Progenitor cell of endocrine pancreas (in vitro differentiated cells): ENCODE data around the gene HEXD. TPM values are rescaled to one million over a fixed set of nuclear protein-coding genes. Genes with fewer than 3 reads are reported as not detected.

ENCODE experiments used
- DNase-seq: peaks from one replicate; pipeline ENCODE4 v3.0.0; 2021; ENCODE audit warnings: low spot score; ENCODE audit not compliant: unreplicated experiment
- H3K27ac Mint-ChIP-seq: 2 replicates; pipeline ENCODE4 v1.8.0; 2021; ENCODE audit warnings: mild to moderate bottlenecking, moderate library complexity, mixed read lengths
- H3K27me3 Mint-ChIP-seq: 2 replicates; pipeline ENCODE4 v1.8.0; 2021; ENCODE audit warnings: mixed read lengths
- H3K36me3 Mint-ChIP-seq: 2 replicates; pipeline ENCODE4 v1.8.0; 2022; ENCODE audit warnings: mixed read lengths; ENCODE audit not compliant: insufficient read depth
- H3K4me1 Mint-ChIP-seq: 2 replicates; pipeline ENCODE4 v1.8.0; 2021; ENCODE audit warnings: low read depth, mixed read lengths
- H3K4me3 Mint-ChIP-seq: 2 replicates; pipeline ENCODE4 v1.8.0; 2021; ENCODE audit warnings: low read depth, mild to moderate bottlenecking, moderate library complexity, mixed read lengths
- H3K9me3 Mint-ChIP-seq: 2 replicates; pipeline ENCODE4 v1.8.0; 2021; ENCODE audit warnings: low read depth, mixed read lengths
- total RNA-seq: library from RNA; stranded (reverse); gene quantifications from 2 replicates; pipeline ENCODE4 v1.2.1, GENCODE V29; 2021
- TF ChIP-seq, protein P1 (sequence below): fragments of 200-600 bp; sonication (generic); IDR thresholded peaks from one replicate; pipeline ENCODE4 v1.5.0; 2021; ENCODE audit warnings: antibody characterized with exemption, mild to moderate bottlenecking; ENCODE audit not compliant: unreplicated experiment

The HEXD gene
- total RNA-seq, 1 donor from 2014 or later, result 86.4 TPM

DNA sequence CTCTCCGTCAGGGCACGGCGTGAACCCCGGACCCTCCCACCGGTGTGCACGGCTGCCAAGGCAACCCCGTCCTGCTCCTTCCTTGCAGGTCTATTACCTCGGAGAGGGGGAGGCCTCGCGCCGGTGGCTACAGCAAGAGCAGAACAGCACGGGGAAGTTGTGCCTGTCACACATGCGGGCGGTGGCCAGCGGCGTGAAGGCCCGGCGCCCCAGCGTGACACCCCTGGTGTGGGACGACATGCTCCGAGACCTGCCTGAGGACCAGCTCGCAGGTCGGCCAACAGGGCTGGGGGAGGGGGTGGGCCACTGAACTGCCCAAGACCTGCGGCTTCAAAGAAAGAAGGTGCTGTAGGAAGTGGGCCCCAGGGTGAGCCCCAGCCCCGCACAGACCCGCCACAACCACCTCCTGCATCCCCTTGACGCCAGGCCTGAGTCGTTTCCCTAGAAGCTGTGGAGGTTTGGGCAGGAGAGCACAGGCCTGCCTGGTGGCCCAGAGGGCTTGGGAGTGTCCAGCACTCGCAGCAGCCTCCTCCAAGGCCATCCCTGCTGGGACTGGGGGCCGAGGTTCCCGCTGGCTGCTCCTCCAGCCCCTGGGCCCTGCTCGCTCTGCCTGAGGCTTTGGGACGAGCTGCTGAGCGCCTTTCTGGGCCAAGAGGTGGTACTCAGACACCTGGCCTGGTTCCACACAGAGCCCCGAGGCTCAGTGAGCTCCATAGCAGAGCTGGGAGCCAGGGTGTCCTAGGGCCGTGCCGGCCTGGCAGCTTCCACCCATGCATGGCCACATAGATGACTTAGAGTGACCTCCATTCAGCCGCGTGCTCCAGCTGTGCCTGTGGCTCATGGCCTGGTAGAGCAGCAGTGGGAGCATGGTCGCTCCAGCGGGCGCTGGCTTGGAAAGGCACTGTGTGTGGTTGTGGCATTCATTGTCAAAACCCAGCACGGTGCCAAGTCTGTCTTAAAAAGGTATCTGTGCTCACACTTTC is 17.7 kb downstream of the HEXD start:
- Mint-ChIP-seq H3K9me3 (no peaks in the 10 kb centered on the region), H3K27ac (no peak overlapping the region)
- TF ChIP-seq, protein P1, sequence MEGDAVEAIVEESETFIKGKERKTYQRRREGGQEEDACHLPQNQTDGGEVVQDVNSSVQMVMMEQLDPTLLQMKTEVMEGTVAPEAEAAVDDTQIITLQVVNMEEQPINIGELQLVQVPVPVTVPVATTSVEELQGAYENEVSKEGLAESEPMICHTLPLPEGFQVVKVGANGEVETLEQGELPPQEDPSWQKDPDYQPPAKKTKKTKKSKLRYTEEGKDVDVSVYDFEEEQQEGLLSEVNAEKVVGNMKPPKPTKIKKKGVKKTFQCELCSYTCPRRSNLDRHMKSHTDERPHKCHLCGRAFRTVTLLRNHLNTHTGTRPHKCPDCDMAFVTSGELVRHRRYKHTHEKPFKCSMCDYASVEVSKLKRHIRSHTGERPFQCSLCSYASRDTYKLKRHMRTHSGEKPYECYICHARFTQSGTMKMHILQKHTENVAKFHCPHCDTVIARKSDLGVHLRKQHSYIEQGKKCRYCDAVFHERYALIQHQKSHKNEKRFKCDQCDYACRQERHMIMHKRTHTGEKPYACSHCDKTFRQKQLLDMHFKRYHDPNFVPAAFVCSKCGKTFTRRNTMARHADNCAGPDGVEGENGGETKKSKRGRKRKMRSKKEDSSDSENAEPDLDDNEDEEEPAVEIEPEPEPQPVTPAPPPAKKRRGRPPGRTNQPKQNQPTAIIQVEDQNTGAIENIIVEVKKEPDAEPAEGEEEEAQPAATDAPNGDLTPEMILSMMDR, result no peak

DNA sequence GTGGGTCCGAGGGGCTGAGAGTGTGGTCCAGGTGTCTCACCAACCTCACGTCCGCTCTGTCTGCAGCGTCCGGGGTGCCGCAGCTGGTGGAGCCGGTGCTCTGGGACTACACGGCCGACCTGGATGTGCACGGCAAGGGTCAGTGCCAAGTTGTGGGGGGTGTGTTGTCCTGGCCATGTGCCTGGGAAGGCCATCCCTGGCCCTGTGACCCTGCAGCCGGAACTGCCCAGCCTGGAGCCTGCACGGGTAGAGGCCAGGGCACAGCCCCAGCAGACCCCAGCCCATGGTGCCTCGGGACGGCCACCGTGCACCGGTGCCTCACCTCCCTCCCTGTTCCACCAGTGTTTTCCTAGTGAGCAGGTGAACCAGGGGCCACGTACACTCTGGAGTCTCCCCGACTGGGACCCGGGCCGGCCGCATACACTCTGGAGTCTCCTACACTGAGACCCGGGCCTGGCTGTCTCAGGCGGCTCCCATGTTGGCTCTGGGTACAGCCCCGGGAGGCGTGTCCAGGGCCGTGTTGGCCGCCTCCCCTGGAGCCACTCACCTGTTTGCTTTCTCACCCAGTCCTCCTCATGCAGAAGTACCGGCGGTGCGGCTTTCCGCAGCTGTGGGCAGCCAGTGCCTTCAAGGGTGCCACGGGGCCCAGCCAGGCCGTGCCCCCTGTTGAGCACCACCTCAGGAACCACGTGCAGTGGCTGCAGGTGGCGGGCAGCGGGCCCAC is 18.6 kb downstream of the HEXD start:
- Mint-ChIP-seq H3K27me3 (no peaks in the 10 kb centered on the region), H3K36me3 (peaks cover 3% of the 10 kb centered on the region), H3K4me1 (no peaks in the 10 kb centered on the region), H3K27ac (no peak overlapping the region), H3K4me3 (no peak overlapping the region), H3K9me3 (no peaks in the 10 kb centered on the region)
- no peak for DNase-seq
- TF ChIP-seq, protein P1, result no peak

More for the DNA sequence above, 17.7 kb downstream of the HEXD start:
- Mint-ChIP-seq H3K36me3 (peaks cover 3% of the 10 kb centered on the region), H3K4me1 (no peaks in the 10 kb centered on the region), H3K27me3 (no peaks in the 10 kb centered on the region), H3K4me3 (no peak overlapping the region)
- no peak for DNase-seq

DNA sequence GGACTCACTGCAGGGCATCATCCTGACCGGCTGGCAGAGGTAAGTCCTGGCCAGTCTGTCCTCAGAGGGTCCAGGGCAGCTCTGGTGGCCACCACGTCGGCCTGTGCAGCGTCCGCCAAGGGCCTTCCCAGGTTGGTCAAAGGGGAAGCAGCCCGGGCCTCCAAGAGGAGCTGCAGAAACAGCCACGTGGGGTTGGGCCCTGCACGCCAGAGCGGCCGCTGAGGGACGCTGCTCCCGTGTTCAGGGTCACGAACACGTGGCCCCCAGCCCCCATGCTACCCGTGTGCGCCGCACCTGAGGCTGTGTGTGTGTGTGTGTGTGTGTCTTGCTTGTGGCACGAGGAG is 19.1 kb downstream of the HEXD start:
- H3K27me3 Mint-ChIP-seq, result no peaks in the 10 kb centered on the region
- TF ChIP-seq, protein P1, result no peak
- H3K9me3 Mint-ChIP-seq, result no peaks in the 10 kb centered on the region
- DNase-seq, result no peak
- H3K27ac Mint-ChIP-seq, result no peak overlapping the region
- H3K4me3 Mint-ChIP-seq, result no peak overlapping the region
- H3K36me3 Mint-ChIP-seq, result peaks cover 3% of the 10 kb centered on the region
- H3K4me1 Mint-ChIP-seq, result no peaks in the 10 kb centered on the region

DNA sequence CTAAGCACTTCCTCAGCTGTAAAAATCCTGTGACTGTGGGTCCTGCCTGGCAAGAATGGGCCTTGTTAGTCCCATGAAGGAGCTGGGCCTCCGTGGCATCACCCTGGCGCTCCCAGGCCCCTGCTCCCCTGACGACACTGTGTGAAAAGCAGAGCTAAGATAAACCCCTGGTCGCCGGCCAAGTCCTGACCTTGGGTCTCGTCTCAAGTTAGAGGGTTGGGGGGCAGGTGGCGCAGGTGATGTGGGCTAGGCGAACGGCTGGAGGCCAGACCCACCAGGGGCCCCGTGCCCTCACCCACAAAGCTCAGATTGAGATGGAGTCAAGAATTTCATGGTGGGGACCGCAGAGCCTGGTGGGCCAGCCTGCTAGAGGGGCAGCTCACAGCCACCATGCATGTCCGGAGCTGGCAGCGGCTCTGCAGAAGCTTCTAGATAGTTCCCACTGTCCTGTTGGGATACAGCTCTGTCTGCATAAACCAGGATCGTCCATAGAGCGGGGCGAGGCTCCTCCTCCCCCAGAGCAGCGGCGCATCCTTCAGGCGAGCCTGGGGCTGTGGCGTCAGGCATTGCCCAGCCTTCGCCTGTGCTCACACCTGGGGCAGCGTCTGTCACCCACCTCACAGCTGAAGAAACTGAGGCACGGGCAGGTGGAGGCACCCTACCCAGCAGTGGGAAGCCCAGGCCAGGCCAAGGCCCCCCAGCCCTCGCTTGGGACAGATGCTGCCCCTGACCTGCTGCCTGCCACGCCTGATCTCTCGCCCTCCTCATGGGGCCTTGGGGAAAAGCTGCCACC is 20.4 kb downstream of the HEXD start:
- no peak for DNase-seq
- H3K27me3 Mint-ChIP-seq, result no peaks in the 10 kb centered on the region
- no peak overlapping the region for H3K27ac Mint-ChIP-seq
- H3K4me3 Mint-ChIP-seq, result no peak overlapping the region
- no peaks in the 10 kb centered on the region for H3K9me3 Mint-ChIP-seq
- no peaks in the 10 kb centered on the region for H3K4me1 Mint-ChIP-seq
- TF ChIP-seq, protein P1, result no peak
- H3K36me3 Mint-ChIP-seq, result peaks cover 6% of the 10 kb centered on the region
